ENCODE measurements around the gene ALOX5.
"Not testable (repeated sequence)": the region's sequence is repeated elsewhere in the genome, so short reads cannot be mapped to it uniquely, and the experiment has no call there.

ALOX5 gene

DNA sequence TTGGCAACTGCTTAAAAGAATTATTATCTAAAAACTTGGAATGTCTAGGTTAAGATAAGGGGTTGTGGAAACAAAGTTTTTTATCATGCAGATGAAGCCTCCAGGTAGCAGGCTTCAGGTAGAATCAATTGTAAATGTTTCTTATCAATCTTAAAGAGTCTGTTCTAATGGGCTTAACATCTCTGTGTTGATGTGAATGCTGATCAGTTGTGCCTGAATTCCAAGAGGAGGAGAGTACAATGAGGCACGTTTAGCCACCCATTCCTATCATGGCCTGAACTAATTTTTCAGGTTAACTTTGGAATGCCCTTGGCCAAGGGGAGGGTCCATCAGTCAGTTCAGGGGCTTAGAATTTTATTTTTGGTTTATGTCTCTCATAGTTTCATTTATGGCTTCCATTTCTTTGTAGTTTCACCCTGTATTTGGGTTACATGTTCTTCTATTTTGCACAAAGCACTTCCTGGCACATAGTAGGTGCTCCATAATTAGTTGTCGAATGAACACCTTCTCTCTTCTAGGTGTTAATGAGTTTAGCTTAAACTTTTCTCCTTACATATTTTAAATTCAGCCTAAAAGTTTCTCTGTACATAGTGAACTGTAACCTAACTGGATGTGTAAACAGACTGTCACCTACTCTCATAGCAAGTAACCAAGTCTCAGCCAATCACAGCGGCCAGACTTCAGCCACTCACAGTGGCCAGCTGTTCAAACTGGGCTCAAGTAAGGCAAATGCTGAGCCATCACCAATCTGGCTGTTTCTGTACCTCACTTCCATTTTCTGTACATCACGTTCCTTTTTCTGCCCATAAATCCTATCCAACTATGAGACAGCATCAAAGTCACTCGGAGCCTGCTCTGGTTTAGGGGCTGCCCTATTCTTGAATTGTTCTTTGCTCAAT is 34.7 kb downstream of the ALOX5 start:
- DNase-seq = no peak

DNA sequence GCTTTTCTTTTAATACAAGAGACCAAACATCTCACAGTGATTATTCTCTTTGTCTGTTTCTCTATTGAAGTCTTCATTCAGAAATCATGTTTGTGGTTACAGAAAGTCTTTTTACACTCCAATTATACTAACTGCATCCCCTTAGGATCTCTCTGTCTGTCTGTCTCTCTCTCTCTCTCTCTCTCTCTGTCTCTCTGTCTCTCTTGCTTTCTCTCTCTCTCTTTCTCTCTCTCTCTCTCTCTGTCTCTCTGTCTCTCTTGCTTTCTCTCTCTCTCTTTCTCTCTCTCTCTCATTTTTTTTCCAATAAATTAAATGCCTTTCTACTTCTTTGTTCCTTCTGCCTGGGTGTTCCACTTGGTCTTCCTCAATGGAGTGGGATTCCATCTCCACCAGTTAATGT is 35.3 kb downstream of the ALOX5 start:
- not testable (repeated sequence) for DNase-seq

- DNase-seq = no peak
These were observed 35.8 kb downstream of the ALOX5 start for GRCh38 chr10:45409782-45410181.

GRCh38 chr10:45410489-45410806 is 36.4 kb downstream of the ALOX5 start:
- no peak for DNase-seq

DNA sequence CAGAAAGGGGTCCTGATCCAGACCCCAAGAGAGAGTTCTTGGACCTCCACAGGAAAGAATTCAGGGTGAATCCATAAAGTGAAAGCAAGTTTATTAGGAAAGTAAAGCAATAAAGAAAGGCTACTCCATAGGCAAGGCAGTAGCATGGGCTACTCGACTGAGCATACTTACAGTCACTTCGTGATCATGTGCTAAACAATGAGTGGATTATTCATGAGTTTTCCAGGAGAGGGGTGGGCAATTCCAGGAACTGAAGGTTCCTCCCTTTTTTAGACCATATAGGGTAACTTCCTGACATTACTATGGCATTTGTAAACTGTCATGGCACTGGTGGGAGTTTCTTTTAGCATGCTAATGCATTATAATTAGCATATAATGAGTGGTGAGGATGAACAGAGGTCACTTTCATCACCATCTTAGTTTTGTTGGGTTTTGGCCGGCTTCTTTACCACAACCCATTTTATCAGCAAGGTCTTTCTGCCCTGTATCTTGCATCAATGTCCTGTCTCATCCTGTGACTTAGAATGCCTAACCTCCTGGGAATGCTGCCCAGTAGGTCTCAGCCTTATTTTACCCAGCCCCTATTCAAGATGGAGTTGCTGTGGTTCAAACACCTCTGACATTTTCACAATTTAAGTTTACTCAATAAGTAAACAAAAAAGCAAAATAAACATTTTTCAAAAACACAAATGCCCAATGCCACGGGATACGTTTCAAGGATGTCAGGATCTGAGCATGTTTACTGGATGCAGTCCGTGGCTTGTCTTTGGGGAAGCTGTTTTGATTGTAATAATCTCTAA is 37.0 kb downstream of the ALOX5 start:
- no peak for DNase-seq

DNA sequence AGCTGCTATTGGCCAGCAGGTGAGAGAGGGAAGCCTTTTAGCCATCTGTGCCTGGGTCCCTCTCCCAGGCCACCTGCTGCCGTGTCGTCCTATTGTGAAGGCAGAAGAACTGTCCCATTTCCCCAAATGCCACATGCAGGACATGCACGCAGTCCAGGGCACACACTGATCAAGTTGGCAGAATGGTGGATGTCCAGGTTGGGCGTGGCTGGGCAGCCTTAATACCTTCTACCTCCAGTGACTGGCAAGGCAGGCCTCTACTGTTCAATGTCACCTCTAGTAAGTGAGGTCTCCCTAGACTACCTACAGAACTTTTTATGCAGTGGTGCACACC is 37.6 kb downstream of the ALOX5 start:
- DNase-seq = no peak

- DNase-seq = not testable (repeated sequence)
These were observed 41.0 kb downstream of the ALOX5 start for GRCh38 chr10:45415062-45415461.

- DNase-seq = no peak
These were observed 42.6 kb downstream of the ALOX5 start for GRCh38 chr10:45416603-45417002.

DNA sequence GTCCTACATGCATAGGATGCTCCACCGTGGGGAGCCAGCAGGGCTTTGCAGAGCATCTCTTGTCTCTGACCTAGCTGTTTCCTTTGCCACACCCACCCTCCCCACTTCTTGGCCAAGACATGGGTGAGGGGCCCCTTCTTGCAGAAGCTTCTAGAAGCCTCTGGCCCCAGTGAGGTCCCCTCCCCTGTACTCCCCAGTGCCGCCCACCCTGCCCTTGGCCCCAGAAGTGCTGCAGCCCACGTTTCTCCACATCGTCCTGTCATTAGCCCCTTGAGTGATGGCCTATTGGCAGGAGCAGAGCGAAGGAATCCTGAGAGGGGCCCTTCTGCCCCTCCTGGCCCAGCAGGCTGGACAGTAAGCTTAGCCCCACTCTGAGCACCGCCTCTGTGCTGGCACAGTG is 43.7 kb downstream of the ALOX5 start:
- DNase-seq = no peak

GRCh38 chr10:45418417-45418848 is 44.4 kb downstream of the ALOX5 start:
- DNase-seq = no peak

GRCh38 chr10:45418849-45419675 is 45.0 kb downstream of the ALOX5 start:
- DNase-seq = peak; percentile 36

DNA sequence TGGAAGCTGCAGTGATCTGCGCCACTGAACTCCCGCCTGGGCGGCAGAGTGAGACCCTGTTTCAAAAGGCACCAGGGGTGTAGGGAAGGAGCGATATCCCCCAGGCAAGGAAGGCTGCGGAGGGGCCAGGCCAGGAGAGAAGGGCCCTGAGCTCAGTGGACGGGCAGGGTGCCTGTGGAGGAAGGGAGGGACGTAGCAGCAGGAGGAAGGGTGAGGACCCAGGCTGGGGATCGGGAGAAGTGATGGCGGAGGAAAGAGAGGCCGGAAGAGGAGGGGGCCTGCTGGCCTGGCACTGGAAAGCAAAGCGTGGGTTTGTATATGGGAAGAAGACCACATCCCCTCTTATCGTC is 45.6 kb downstream of the ALOX5 start:
- no peak for DNase-seq

DNA sequence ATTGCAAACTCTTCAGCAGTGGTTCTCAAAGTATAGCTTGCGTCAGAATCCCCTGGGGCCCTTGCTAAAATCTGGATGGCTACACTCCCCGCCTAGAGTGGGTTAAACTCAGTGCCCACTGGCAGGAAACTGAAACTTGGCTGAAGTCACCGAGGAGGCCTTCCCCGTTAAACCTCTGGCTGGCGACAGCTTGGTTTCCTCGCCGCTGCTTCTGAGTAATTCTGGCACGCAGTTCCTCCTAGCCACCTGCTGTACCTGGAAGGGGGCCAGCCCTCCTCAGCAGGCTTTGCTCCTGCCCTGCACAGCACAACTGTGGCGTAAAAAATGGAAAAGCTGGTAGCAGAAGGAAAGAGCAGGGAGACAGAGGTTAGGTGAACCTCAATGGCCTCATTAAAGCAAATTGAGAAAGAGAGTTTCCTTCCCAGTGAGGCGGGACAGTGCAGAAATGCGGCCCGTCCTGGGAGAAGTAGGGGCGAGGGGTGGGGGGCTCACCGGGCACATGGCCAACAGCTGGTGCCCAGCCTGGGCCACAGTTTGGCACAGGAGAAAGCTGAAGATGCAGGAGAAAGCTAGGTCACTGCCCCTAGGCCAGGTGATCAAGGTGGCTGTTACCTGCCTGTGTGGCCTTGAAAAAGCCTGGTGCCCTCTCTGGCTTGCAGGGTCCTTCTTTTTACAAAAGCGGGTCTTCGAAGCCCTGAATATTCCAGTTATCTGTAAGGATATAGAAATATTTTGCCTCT is 46.6 kb downstream of the ALOX5 start:
- DNase-seq = no peak

- no peak for DNase-seq
These were observed 47.4 kb downstream of the ALOX5 start for GRCh38 chr10:45421221-45422097.

- DNase-seq = no peak
These were observed 48.3 kb downstream of the ALOX5 start for GRCh38 chr10:45422207-45422865.

DNA sequence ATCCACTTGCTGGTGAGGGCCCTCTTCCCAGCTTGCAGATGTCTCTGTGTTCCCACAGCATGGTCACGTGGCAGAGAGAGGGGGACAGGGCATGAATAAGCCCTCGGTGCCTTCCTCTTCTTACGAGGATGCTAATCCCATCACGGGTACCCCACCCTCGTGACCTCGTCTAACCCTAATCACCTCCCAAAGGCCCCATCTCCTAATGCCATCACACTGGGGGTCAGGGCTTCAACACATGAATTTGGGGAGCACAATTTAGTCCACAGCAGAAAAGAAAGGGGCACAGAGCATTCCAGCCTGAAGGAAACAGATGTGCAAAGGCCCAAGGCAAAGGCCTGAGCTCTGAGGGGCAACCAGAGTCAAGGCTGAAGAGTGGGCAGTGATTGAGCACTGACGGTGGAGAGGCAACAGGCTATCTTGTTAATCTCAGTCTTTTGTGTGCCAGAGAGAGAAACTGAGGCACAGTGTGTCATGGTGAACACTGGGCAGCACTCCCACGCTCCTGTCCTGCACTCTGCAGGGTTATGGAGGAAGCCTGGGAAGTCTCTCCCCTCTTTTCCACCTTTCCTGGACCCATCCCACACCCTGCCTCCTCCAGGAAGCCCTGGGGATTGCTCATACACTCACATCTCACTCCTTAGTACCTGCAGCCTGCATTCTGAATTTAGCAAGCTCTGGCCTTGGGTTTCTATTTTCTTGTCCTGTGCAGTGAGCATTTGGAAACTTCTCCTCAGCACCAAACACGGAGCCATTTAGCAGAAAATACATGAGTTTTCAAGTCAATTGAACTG is 49.0 kb downstream of the ALOX5 start:
- DNase-seq = no peak

GRCh38 chr10:45423976-45424499 is 50.0 kb downstream of the ALOX5 start:
- DNase-seq = no peak

DNA sequence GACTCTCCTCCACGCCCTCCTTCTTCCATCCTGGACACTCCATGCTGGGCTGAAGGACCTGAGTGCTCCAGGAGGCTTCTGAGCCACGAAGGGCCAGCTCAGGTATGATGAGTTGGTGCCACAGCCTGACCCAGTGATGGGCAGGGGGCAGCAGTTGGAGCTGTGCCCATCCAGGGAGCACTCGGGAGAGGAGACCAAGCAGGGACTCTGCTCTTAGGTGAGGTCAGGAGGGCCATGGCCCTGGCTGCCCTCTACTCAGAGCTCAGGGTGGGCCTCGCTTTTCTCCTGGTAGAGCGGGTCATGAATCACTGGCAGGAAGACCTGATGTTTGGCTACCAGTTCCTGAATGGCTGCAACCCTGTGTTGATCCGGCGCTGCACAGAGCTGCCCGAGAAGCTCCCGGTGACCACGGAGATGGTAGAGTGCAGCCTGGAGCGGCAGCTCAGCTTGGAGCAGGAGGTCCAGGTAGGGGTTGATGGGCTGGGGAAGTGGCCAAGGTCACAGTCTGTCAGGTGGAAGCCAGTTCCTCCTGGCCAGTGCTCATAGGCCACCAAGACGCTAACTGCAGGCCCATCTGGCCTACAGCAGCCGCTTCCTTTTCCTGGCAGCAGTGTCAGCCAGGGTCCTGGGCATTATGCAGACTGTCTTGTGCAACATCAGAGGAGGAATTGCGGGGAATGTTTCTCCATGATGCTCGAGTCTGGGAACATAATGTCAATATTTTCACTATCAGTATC is 50.8 kb downstream of the ALOX5 start:
- DNase-seq = no peak
